Loucy (cell line): ENCODE data around the gene SPINT2.

ENCODE experiments used
- EZH2phosphoT487 ChIP-seq: fragments of 200-600 bp; IDR thresholded peaks from 2 replicates; pipeline ENCODE4 v1.6.1; 2018; ENCODE audit warnings: antibody characterized with exemption, mild to moderate bottlenecking, moderate library complexity, borderline replicate concordance
- TF ChIP-seq, protein P1 (sequence below): fragments of 200-600 bp; sonication (generic); conservative IDR thresholded peaks from 2 replicates; pipeline ENCODE4 v1.5.1; 2014; ENCODE audit warnings: mild to moderate bottlenecking, antibody characterized with exemption, low read length

DNA sequence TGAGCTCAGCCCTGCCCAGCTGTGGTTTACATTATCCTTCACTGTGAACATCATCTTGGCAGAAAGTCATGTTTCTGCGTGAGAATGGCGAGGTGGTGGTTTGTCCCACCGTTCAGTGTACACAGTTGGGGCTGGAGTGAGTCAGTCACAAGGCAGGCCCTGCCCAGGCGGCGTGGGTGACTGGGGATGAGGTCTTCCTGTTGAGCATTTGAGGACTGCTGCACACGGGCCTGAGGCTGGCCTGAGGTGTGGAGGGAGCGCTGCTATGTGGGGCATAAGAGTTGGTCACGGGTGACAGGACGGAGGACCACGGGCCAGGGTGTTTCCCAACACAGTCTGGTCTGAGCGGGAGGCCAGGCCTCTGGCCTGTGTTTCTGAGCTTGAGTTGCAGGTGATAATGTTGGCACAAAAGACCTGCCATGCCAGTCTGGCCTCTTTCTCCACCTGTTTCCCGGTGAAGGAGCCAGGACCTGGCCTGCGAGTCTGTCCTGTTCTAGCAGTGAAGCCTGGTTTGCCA lies 26.3 kb downstream of the SPINT2 start:
- TF ChIP-seq, protein P1, sequence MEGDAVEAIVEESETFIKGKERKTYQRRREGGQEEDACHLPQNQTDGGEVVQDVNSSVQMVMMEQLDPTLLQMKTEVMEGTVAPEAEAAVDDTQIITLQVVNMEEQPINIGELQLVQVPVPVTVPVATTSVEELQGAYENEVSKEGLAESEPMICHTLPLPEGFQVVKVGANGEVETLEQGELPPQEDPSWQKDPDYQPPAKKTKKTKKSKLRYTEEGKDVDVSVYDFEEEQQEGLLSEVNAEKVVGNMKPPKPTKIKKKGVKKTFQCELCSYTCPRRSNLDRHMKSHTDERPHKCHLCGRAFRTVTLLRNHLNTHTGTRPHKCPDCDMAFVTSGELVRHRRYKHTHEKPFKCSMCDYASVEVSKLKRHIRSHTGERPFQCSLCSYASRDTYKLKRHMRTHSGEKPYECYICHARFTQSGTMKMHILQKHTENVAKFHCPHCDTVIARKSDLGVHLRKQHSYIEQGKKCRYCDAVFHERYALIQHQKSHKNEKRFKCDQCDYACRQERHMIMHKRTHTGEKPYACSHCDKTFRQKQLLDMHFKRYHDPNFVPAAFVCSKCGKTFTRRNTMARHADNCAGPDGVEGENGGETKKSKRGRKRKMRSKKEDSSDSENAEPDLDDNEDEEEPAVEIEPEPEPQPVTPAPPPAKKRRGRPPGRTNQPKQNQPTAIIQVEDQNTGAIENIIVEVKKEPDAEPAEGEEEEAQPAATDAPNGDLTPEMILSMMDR = no peak
- TF ChIP-seq EZH2phosphoT487 = no peak
